Activated gamma-delta T cell treated with anti-CD3 and anti-CD28 coated beads, Interleukin-2, amount 50 U/mL, for 16 hours (primary cell): ENCODE results near the gene DUS1L.

ENCODE experiments used
- DNase-seq: peaks from one replicate; pipeline ENCODE4 v3.0.0-alpha.2; 2020; ENCODE audit warnings: low read depth

Gene DUS1L

GRCh38 chr17:82023447-82024241, 42.0 kb downstream of the DUS1L start:
- DNase-seq: no peak

GRCh38 chr17:82022981-82023446, 42.6 kb downstream of the DUS1L start, which contains the start of gene LRRC45:
LRRC45 (plus strand) TSS chr17:82023305; CDS start chr17:82023644, 339 bp downstream.
- peak; percentile 100 for DNase-seq

- DNase-seq: no peak
Measured at GRCh38 chr17:82022310-82022980, 43.2 kb downstream of the DUS1L start, which contains the start of gene CENPX. CENPX (minus strand) TSS chr17:82022878; CDS start chr17:82022861, 17 bp downstream.

GRCh38 chr17:82021900-82022309, 43.7 kb downstream of the DUS1L start:
- DNase-seq: no peak

GRCh38 chr17:82021107-82021899, 44.3 kb downstream of the DUS1L start:
- no peak for DNase-seq

- DNase-seq: no peak
Measured at GRCh38 chr17:82020572-82021106, 45.0 kb downstream of the DUS1L start.

- peak; percentile 39 for DNase-seq
Measured at GRCh38 chr17:82019690-82020571, 45.7 kb downstream of the DUS1L start.

- no peak for DNase-seq
Measured at GRCh38 chr17:82018989-82019689, 46.5 kb downstream of the DUS1L start.

- DNase-seq: no peak
Measured at GRCh38 chr17:82018152-82018988, 47.2 kb downstream of the DUS1L start.

- no peak for DNase-seq
Measured at GRCh38 chr17:82017612-82018151, 47.9 kb downstream of the DUS1L start.

- DNase-seq: no peak
Measured at GRCh38 chr17:82016875-82017459, 48.6 kb downstream of the DUS1L start.

- DNase-seq: no peak
Measured at GRCh38 chr17:82016061-82016874, 49.3 kb downstream of the DUS1L start.

- DNase-seq: no peak
Measured at GRCh38 chr17:82015311-82015971, 50.2 kb downstream of the DUS1L start.

- DNase-seq: no peak
Measured at GRCh38 chr17:82014971-82015310, 50.7 kb downstream of the DUS1L start.

- DNase-seq: no peak
Measured at GRCh38 chr17:82014432-82014831, 51.2 kb downstream of the DUS1L start.

GRCh38 chr17:82013772-82014321, 51.8 kb downstream of the DUS1L start:
- DNase-seq: no peak

GRCh38 chr17:82013341-82013740, 52.3 kb downstream of the DUS1L start:
- no peak for DNase-seq
